Thymus (tissue), 14 donors: ENCODE measurements around the gene OR4C11. TPM values are rescaled to one million over a fixed set of nuclear protein-coding genes. Genes with fewer than 3 reads are reported as not detected.

ENCODE experiments used
- DNase-seq, 9 donors: peaks; one replicate each; pipeline ENCODE4 v3.0.0-alpha.2; 2013; ENCODE audit warnings: low spot score in 9 of 9, low read depth in 6 of 9, missing footprints in 1 of 9
- H3K27ac ChIP-seq, 2 donors: one replicate each; pipeline ENCODE4 v1.5.1; 2013; ENCODE audit warnings: control low read depth in 1 of 2, low read depth in 1 of 2, low read length in 1 of 2, mild to moderate bottlenecking in 1 of 2, moderate library complexity in 1 of 2
- H3K27me3 ChIP-seq, 2 donors: one replicate each; pipeline ENCODE4 v1.5.1; 2013; ENCODE audit warnings: low read length in 1 of 2; ENCODE audit not compliant: control insufficient read depth in 2 of 2, insufficient read depth in 1 of 2
- H3K36me3 ChIP-seq, 2 donors: one replicate each; pipeline ENCODE4 v1.5.1; 2013; ENCODE audit warnings: low read length in 1 of 2, mild to moderate bottlenecking in 1 of 2, moderate library complexity in 1 of 2; ENCODE audit not compliant: control insufficient read depth in 2 of 2, insufficient read depth in 2 of 2
- H3K4me1 ChIP-seq, 2 donors: one replicate each; pipeline ENCODE4 v1.5.1; 2013; ENCODE audit warnings: low read length in 2 of 2; ENCODE audit not compliant: control insufficient read depth in 2 of 2, insufficient read depth in 2 of 2
- H3K4me3 ChIP-seq, 2 donors: one replicate each; pipeline ENCODE4 v1.5.1; 2013; ENCODE audit warnings: low read length in 2 of 2, control low read depth in 1 of 2, mild to moderate bottlenecking in 1 of 2
- H3K9me3 ChIP-seq, 2 donors: one replicate each; pipeline ENCODE4 v1.5.1; 2013; ENCODE audit warnings: low read length in 1 of 2, mild to moderate bottlenecking in 1 of 2; ENCODE audit not compliant: control insufficient read depth in 2 of 2, insufficient read depth in 1 of 2
- WGBS: extraction: QIAGEN DNeasy Blood & Tissue Kit; methylation state at CpG from one replicate; pipeline ENCODE4 v1.1.7; 2013; 5-methylcytosine and 5-hydroxymethylcytosine counted together
- long read RNA-seq, 10 donors: transcript quantifications; one replicate each; lab custom pipeline, GENCODE V29; 2026
- polyA plus RNA-seq: library from polyadenylated mRNA; stranded (reverse); fragments of 200-250 nt; gene quantifications from one replicate; pipeline ENCODE4 v1.2.3, GENCODE V29; 2013
- total RNA-seq: library from RNA; stranded (reverse); fragments of 120-200 nt; gene quantifications from one replicate; pipeline ENCODE4 v1.2.4, GENCODE V29; 2013
- donor health status: healthy.

Gene OR4C11
- not detected for total RNA-seq
- not detected for polyA plus RNA-seq
- long read RNA-seq, donor 1 = 0 reads
- long read RNA-seq, donor 2 = 0 reads
- long read RNA-seq, donor 3 = 0 reads
- long read RNA-seq, donor 4 = 0 reads
- long read RNA-seq, donor 5 = 0 reads
- long read RNA-seq, donor 6 = 0 reads
- long read RNA-seq, donor 7 = 0 reads
- long read RNA-seq, donor 8 = 0 reads
- long read RNA-seq, donor 9 = 0 reads
- long read RNA-seq, donor 10 = 0 reads

DNA sequence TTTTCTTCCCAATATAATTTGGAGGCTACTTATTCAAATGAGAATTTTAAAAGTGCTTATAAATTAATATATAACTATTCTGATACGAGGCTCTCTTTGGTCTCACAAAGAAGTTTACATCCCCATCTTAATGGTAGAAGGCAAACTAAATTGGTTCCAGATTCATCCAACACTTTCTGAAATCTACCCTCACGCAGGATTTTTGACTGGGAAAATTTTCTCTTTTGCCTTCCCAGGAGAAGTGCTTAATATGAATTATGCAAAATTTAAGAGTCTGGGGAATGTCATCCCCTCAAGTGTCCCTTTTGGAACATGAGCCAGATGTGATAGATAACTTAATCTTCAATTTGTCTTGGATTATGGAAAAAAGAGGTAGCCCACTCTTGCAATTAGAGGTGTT is at the start of gene OR4C11:
Gene OR4C11 (minus strand): TSS at position 101 of the 400 bp plus-strand sequence. CDS start 3,272 bp downstream, outside the sequence.
- no peak within 1 kb of the TSS for H3K4me3 ChIP-seq
- WGBS = 52% methylated on average over 2 of the region's 2 CpGs

DNA sequence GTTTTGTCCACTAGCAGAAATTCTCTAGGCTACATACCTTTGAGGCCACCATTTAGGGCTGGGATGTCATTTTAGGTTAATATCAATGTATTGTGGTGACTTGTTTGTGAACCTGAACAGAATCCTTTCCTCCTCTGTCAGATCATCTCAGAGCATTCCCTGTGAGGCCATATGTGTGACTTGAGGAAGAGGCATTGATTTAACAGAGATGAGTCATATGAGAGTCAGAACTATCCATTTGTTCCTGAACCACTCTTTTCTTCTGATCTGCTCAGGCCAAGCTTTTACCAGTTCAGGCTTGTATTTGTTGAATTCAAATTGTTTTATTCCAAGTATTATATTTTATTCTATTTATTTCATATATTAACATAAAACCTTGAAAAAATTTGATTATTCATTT is 47.7 kb upstream of the OR4C11 start:
- Histone ChIP-seq H3K27me3 (no peaks in the 10 kb centered on the region), H3K4me3 (no peak overlapping the region), H3K9me3 (no peaks in the 10 kb centered on the region), H3K4me1 (no peaks in the 10 kb centered on the region), H3K36me3 (no peaks in the 10 kb centered on the region), H3K27ac (no peak overlapping the region)
- no peak for DNase-seq

More for the DNA sequence above, at the start of gene OR4C11:
- no peaks in the 10 kb centered on the region for H3K36me3 ChIP-seq
- H3K4me1 ChIP-seq = no peaks in the 10 kb centered on the region
- H3K27ac ChIP-seq = no peak within 1 kb of the TSS
- H3K27me3 ChIP-seq = no peaks in the 10 kb centered on the region
- DNase-seq = no peak
- no peaks in the 10 kb centered on the region for H3K9me3 ChIP-seq

DNA sequence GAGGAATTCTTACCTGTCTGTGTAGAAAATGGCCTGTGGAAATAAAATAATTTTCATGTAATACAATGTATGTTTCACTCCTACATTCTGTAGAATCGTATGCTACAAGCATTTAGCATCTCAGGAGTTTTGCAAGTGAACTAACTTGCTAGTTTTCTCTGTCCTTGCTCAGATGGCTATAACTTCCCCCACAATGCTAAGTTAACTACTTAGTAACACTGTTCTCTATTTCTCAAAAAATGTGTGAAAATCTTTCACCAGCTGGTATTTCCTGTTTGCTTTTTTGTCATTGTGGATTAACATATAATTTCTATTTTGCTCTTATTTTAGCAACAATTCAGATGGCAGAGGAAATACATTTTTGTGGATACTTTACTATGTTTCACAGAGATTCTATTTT is 45.1 kb upstream of the OR4C11 start:
- WGBS = 65% methylated on average over 1 of the region's 1 CpG
- no peaks in the 10 kb centered on the region for H3K9me3 ChIP-seq
- H3K36me3 ChIP-seq = no peaks in the 10 kb centered on the region
- no peaks in the 10 kb centered on the region for H3K27me3 ChIP-seq
- H3K4me1 ChIP-seq = no peaks in the 10 kb centered on the region
- no peak for DNase-seq
- H3K4me3 ChIP-seq = no peak overlapping the region
- no peak overlapping the region for H3K27ac ChIP-seq

DNA sequence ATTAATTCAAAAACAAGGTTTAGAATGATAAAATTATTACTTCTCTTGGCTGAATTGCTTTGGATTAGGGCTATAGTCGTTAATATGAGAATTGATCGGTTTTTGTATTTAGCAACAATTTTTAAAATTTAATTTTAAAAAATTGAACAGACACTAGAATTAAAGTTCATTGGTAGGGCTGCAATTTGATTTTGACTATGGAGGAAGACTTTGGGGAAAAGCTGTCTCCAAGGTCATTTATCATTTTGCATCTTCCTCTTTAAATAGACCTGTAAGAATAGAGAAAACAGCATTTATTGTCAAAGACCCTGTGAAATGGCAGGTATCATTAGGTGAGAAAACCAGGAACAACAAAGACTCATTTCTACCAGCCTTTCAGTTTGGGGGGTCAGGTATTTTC is 40.6 kb upstream of the OR4C11 start, which contains the start of gene OR4S2:
Gene OR4S2 (plus strand): TSS at position 301 of the 400 bp plus-strand sequence. CDS start 2,577 bp downstream, outside the sequence.
- 79% methylated on average over 2 of the region's 2 CpGs for WGBS
- no peaks in the 10 kb centered on the region for H3K36me3 ChIP-seq
- no peaks in the 10 kb centered on the region for H3K27me3 ChIP-seq
- no peak within 1 kb of the TSS for H3K4me3 ChIP-seq
- no peak within 1 kb of the TSS for H3K27ac ChIP-seq
- no peaks in the 10 kb centered on the region for H3K4me1 ChIP-seq
- H3K9me3 ChIP-seq = no peaks in the 10 kb centered on the region
- no peak for DNase-seq

DNA sequence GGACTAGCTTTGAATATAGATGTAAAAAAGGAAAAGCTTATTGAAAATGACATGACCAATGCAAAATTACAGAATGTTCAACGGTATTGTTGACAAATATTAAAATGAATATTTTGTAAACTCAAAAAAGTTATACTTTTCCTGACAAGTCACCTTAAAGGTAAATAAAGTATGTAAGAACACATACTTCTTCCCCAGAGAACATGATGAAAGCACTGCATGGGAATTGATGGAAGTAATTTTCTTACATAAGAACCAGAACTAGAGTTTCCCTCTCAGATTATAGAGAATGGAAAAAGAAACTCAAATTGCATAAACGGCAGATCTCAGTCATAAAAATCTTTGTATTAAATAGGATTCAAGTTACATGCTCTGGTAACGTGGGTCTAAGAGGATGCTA is 27.4 kb upstream of the OR4C11 start, which contains the start of gene OR4P4:
Gene OR4P4 (plus strand): TSS at position 301 of the 400 bp plus-strand sequence.
- DNase-seq = no peak
- H3K36me3 ChIP-seq = no peaks in the 10 kb centered on the region
- H3K4me1 ChIP-seq = no peaks in the 10 kb centered on the region
- H3K27ac ChIP-seq = no peak within 1 kb of the TSS
- no peaks in the 10 kb centered on the region for H3K27me3 ChIP-seq
- WGBS = 61% methylated on average over 3 of the region's 3 CpGs
- H3K9me3 ChIP-seq = no peaks in the 10 kb centered on the region
- H3K4me3 ChIP-seq = no peak within 1 kb of the TSS

GRCh38 chr11:55624531-55624930 is 17.1 kb upstream of the OR4C11 start:
- no peak overlapping the region for H3K4me3 ChIP-seq
- no peaks in the 10 kb centered on the region for H3K27me3 ChIP-seq
- no peak overlapping the region for H3K27ac ChIP-seq
- no peak for DNase-seq
- peaks cover 0 to 3% of the 10 kb centered on the region in 2 donors for H3K9me3 ChIP-seq
- H3K36me3 ChIP-seq = no peaks in the 10 kb centered on the region
- H3K4me1 ChIP-seq = no peaks in the 10 kb centered on the region
- WGBS = 92% methylated on average over 1 of the region's 1 CpG

DNA sequence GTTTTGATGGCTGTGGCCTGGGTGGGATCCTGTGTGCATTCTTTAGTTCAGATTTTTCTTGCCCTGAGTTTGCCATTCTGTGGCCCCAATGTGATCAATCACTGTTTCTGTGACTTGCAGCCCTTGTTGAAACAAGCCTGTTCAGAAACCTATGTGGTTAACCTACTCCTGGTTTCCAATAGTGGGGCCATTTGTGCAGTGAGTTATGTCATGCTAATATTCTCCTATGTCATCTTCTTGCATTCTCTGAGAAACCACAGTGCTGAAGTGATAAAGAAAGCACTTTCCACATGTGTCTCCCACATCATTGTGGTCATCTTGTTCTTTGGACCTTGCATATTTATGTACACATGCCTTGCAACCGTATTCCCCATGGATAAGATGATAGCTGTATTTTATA is 34.9 kb downstream of the OR4C11 start:
- H3K36me3 ChIP-seq = no peaks in the 10 kb centered on the region
- no peaks in the 10 kb centered on the region for H3K4me1 ChIP-seq
- no peak for DNase-seq
- H3K27ac ChIP-seq = no peak overlapping the region
- no peaks in the 10 kb centered on the region for H3K27me3 ChIP-seq
- no peak overlapping the region for H3K4me3 ChIP-seq
- 51% methylated on average over 1 of the region's 1 CpG for WGBS
- peaks cover 0 to 6% of the 10 kb centered on the region in 2 donors for H3K9me3 ChIP-seq

GRCh38 chr11:55571828-55572227 is 35.6 kb downstream of the OR4C11 start, which contains the start of gene OR4C16:
TSS of gene OR4C16 (plus strand) at chr11:55572128. CDS start at chr11:55572128, 0 bp downstream.
- 68% methylated on average over 3 of the region's 3 CpGs for WGBS
- H3K27me3 ChIP-seq = no peaks in the 10 kb centered on the region
- DNase-seq = no peak
- peaks cover 0 to 3% of the 10 kb centered on the region in 2 donors for H3K9me3 ChIP-seq
- H3K4me1 ChIP-seq = no peaks in the 10 kb centered on the region
- no peak within 1 kb of the TSS for H3K4me3 ChIP-seq
- no peak within 1 kb of the TSS for H3K27ac ChIP-seq
- no peaks in the 10 kb centered on the region for H3K36me3 ChIP-seq

DNA sequence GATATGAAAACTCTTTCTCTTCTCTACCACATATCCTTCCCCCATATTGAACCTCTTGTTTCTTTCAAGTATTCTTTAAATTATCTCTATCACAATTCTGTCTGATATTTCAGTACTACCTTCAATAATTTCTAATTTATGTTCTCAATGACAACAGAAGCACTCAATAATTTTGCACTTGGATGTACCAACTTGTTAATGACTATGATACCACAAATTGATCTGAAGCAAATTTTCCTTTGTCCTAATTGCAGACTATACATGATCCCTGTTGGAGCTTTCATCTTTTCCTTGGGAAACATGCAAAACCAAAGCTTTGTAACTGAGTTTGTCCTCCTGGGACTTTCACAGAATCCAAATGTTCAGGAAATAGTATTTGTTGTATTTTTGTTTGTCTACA is 53.3 kb downstream of the OR4C11 start, which contains the start of gene OR4C15:
Gene OR4C15 (plus strand): TSS at position 301 of the 400 bp plus-strand sequence. CDS start 0 bp downstream, at position 301.
- Histone ChIP-seq H3K36me3 (no peaks in the 10 kb centered on the region), H3K9me3 (peaks cover 0 to 19% of the 10 kb centered on the region in 2 donors), H3K4me1 (no peaks in the 10 kb centered on the region), H3K27me3 (no peaks in the 10 kb centered on the region), H3K27ac (no peak within 1 kb of the TSS), H3K4me3 (no peak within 1 kb of the TSS)
- DNase-seq = no peak
